Stimulated activated naive CD8-positive, alpha-beta T cell treated with anti-CD3 and anti-CD28 coated beads, Interleukin-15, Interleukin-2, amounts not matched to agents 100 U/mL and 50 U/mL, for 24 hours (primary cell): ENCODE results near the gene SPINT1.
A peak's percentile ranks its signal among the peaks of the same experiment; 100 is the strongest.

ENCODE experiments used
- ATAC-seq: fragments of 150-1000 bp; cut with Tn5 transposase; one replicate; pipeline ENCODE4 v1.10.0; 2021
- DNase-seq: peaks from one replicate; pipeline ENCODE4 v3.0.0; 2021

SPINT1 gene, protein sequence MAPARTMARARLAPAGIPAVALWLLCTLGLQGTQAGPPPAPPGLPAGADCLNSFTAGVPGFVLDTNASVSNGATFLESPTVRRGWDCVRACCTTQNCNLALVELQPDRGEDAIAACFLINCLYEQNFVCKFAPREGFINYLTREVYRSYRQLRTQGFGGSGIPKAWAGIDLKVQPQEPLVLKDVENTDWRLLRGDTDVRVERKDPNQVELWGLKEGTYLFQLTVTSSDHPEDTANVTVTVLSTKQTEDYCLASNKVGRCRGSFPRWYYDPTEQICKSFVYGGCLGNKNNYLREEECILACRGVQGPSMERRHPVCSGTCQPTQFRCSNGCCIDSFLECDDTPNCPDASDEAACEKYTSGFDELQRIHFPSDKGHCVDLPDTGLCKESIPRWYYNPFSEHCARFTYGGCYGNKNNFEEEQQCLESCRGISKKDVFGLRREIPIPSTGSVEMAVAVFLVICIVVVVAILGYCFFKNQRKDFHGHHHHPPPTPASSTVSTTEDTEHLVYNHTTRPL

DNA sequence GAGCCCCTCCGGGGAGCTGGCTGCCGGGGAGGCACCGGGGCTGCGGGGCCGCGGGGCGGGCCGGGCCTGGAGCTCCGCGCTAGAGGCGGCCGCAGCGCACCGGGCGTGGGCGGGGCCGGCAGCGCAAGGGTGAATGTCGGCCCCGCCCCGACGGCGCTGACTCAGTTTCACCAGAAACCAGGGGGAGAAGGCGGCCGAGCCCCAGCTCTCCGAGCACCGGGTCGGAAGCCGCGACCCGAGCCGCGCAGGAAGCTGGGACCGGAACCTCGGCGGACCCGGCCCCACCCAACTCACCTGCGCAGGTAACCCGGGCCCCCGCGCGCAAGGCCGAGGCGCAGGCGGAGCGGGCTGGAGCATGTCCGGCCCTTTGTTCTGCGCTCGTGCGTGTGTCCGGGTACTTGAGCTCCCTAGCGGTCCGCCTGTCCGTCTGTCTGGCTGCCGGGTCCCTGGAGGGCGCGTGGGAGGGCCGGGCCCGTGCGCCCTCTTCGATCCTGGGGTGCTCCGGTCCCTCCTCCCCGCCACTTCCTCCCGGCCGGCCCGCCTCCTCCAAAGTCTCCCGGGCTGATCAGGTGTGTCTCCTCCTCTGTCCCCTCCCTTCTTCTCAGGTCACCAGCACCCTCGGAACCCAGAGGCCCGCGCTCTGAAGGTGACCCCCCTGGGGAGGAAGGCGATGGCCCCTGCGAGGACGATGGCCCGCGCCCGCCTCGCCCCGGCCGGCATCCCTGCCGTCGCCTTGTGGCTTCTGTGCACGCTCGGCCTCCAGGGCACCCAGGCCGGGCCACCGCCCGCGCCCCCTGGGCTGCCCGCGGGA is at the start of gene SPINT1:
TSS of gene SPINT1 (plus strand) at position 164 of the 811 bp plus-strand sequence. CDS start at position 671, 507 bp downstream.
- ATAC-seq (peak; percentile 83), DNase-seq (peak; percentile 86)

DNA sequence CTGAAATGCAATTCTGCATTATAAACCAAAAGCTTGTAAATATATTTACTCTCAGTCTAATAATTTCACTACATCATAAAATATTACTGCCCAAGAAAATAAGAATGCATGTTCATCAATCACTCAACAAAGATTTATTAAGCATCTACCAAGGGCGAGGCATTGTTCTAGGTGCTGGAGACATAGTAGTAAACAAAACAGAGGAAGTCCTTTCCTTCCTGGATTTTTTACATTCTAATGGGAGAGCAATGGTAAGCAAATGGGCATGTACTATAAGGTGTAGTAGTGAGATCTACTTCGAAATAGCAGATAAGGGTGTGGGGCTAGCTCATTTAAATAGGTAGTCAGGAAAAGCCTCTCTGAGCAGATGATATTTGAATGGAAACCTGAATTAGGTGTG is 47.8 kb upstream of the SPINT1 start:
- no peak for DNase-seq
- ATAC-seq, result no peak

DNA sequence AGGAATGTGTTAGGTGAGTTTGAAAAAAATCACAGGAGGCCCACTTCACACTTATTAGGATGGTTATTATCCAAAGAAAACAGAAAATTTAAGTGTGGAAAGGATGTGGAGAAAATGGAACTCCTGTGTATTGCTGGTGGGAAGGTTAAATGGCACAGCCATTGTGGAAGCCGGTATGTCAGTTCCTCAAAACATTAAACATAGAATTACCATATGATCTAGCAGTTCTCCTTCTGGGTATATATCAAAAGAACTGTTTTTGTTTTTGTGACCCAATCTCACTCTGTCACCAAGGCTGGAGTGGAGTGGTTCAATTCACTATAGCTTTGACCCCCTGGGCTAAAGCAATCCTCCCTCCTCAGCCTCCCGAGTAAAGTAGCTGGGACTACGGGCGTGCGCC is 47.3 kb upstream of the SPINT1 start:
- no peak for DNase-seq
- no peak for ATAC-seq

DNA sequence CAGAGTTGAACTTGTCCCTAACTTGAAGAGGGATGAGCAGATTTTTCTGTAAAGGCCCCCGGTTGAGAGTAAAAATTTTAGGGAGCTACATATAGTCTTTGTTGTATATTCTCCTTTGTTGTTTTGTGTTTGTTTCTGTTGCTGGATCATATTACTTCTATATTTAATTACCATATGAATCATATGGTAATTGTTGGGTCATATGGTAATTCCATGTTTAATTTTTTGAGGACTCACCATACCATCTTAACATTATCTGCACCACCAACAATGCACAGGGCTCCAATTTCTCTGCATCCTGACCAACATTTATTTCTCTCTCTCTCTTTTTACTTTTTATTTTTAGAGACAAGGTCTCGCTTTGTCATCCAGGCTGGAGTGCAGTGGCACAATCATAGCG is 44.3 kb upstream of the SPINT1 start:
- DNase-seq, result no peak
- ATAC-seq, result no peak

DNA sequence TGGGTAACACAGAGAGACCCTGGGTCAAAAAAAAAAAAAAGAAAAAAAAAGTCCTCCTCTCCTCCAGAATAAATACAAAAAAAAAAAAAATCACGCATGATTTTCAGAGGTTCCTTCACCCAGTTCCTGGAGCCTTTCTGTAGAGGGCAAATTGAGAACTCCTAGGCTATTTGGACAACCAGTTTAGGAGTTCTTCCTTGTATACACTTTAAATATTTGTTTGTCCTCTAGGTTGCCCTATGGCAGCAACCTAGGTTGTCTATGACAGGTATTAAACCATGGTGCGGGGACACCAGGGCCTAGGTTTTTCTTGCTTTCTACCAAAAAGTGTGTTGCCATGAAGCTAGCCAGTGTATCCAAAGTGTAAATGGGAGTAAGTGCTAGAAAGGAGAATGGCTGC is 40.8 kb upstream of the SPINT1 start:
- ATAC-seq (no peak), DNase-seq (no peak)

DNA sequence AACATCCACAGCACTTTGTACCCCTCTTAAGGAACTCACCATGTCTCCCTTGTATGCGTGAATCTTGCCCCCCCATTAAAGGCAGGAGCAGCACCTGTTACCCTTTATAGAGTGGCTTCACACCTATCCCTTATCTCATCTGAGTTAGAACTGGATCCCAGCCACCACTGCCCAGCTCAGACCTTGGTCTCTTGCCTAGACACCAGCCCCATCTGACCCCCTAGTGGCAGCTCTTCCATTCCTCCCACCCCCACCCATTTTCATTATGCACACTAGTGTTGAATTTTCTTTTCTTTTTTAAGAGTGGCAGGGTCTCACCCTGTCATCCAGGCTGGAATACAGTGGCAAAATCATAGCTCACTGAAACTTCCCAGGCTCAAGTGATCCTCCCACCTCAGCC is 40.2 kb upstream of the SPINT1 start:
- ATAC-seq (no peak), DNase-seq (no peak)

DNA sequence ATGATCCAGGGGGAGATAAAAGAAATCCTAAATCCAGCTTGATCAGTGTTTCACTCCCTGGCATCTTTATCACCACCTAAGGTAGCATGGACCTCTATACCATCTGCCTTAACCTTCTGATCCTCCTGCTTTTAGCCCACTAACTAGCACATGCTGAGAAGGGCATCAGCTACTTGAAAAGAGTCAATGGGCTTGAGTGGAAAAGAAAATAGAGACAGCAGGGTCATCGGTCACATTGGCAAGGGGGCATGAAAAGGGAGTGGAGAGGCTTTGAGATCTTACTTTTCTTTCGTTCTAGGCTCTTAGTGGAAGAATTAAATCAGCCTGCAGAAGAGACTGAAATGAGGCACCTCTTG is 37.2 kb upstream of the SPINT1 start:
- DNase-seq (no peak), ATAC-seq (no peak)

DNA sequence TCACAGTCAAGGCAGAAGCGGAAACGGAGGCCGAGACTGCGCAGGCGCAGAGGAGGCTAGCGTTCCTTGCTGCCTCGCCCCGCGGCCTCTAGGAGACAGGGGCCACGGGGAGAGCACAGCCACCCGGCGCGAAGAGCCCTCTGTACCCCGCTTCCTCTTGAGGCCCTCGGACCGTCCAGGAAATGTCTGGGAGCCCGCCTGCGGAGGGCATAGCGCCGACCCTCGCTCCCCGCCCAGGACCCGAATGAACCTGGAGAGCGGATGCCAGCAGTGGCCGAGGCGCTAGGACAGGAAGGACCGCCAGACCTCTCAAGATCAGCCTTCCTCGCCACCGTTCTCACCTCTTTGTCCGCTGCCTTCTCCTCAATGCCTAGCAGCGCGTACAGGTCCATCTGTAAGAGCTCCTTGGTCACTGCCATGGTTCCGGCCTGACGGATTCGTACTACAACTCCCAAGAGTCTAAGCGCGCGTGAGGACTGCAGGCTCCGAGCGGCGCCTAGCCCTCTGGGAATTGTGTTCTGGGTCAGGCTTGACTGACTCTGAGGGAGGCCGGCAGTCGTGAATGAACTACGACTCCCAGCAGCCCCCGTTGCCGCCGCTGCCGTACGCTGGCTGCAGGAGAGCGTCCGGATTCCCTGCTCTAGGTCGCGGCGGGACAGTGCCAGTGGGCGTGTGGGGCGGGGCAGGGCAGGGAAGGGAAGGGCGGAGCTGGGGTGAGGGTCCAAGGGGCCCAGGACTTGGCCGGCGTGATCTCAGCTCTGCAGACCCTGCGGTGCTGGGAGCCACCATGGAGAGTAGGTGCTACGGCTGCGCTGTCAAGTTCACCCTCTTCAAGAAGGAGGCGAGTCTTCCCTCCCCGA is 36.6 kb upstream of the SPINT1 start, which contains the start of the genes DNAJC17 and ZFYVE19:
TSS of gene DNAJC17 (minus strand) at position 446 of the 860 bp plus-strand sequence. CDS start at position 419, 27 bp downstream.
TSS of gene ZFYVE19 (plus strand) at position 62 of the 860 bp plus-strand sequence. CDS start at position 563, 501 bp downstream.
- peak; percentile 99 for ATAC-seq
- DNase-seq, result peak; percentile 96

DNA sequence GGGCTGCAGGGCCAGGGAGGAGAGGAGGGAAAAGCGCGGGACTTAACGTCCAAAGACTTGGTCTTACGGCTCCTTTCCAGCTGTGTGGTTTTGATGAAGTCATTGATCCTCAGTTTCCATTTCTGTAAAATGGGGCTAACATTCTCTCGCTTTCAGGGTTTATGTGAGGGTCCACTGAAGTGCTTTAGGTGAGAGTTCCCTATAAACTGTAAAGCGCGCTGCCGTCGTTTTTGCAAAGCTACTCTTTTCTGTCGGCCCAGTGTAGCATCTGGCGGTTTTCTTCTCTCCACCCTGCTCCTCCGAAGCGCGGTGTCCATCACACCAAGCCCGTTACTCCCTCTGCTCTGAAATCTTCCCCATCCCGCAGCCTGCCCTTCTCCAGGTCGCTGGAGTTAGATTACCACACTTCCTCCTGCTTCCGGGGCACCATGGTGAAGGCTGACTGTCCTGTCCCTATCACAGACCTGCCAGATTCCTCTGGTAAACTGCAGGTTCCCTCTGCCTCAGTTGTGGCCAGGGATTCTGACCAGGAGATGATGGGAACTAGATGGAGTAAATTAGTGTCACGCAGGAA is 35.9 kb upstream of the SPINT1 start:
- DNase-seq (no peak), ATAC-seq (no peak)

DNA sequence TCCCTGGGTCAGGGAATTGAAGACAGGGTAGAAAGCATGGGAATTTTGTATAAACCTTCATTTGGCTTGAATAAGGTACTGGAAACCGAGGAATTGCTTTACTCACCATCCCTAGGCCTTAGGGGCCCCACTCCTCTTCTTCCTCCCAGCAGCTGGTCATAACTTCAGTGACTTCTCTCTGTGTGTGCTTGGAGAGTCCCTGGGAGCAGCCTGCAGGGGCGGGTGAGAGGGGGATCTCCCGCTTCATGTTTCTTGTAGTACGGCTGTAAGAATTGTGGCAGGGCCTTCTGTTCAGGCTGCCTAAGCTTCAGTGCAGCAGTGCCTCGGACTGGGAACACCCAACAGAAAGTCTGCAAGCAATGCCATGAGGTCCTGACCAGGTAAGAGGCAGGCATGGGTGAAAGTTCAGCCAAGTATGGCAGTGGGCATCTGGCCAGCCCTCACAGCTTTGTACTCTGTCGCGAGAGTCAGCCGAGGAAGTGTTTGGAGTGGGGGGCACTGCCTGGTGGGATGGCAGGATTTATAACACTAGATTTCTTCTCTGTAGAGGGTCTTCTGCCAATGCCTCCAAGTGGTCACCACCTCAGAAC is 34.9 kb upstream of the SPINT1 start:
- no peak for DNase-seq
- ATAC-seq, result no peak

DNA sequence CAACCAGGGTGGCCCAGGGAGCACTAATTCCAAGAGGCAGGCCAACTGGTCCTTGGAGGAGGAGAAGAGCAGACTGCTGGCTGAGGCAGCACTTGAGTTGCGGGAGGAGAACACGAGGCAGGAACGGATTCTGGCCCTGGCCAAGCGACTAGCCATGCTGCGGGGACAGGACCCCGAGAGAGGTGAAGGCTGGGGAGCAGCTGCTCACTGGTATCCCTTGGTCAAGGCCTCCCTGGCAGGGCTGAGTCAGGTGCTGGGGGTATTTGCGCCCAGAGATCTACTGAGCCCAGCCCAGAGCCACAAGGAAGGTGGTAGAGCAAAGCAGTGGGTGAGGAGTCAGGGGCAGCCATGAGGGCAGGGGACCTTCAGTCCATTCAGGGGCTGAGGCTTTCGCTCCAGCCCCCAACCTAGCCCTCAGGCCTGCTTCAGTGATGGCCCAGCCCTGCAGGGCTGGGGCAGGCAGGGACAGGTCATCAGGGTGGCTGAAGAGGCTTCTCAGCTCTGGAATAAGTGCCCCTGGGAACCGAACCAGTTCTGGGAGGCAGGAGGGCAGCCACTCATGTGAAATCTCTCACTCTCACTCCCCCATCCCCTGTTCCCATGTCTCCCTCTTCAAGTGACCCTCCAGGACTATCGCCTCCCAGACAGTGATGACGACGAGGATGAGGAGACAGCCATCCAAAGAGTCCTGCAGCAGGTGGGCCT is 31.0 kb upstream of the SPINT1 start:
- ATAC-seq (no peak), DNase-seq (no peak)

DNA sequence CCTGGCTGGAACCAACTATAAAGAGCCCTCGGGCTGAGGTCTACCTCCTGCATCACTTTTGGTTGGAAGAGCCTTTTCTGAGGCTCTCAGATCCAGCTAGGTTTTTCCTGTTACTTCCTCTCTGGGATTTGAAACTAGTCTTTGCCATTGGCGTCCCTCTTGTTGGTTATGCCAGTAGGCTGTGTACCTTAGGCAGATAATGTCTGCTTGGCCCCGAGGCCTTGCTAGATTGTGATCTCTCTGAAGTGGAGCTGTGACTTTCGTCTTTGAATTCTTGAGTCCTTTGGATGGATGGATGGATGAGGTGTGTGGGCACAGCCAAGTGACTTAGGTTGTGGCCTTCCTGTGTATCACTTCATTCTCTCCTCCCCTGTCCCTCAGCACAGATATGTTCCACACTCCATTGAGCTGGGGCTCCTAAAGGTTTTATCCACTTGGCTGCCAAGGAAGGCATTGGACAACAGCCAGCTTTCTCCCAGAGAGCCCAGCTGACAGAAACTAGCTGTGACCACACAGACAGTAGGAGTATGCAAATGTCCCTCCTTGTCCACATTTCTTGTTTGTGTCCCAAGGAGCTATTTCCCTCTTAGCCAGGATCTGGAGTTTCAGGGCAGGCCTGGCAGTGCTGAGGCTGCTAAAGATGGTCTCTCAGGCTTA is 28.7 kb upstream of the SPINT1 start:
- DNase-seq, result no peak
- no peak for ATAC-seq

DNA sequence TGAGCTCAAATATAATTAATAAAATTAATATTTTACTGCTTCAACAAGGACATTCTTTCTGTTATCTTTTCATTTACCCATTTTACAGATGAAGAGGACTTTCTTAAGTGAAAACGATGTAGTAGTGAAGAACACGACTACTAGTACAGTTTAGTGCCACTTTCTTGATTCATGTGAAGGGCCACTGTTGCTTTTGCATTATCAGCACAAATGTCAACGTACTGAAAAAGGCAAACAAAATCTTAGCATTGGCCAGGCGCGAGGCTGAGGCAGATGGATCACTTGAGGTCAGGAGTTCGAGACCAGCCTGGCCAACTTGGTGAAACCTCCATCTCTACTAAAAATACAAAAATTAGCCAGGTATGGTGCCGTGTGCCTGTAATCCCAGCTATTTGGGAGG is 24.8 kb upstream of the SPINT1 start:
- ATAC-seq (no peak), DNase-seq (no peak)

DNA sequence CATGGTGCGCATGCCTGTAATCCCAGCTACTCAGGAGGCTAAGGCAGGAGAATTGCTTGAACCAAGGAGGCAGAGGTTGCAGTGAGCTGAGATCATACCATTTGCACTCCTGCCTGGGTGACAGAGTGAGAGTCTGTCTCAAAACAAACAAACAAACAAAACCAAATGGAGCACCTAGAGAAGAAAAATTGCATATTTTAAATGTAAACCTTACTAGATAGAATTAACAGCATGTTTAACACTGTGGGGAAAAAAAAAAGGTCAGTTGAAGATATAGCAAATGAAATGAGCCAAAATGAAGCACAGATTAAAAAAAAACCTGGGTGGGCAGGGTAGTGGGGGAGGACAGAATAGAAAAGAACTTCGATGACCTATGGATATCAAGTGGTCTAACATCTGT is 22.7 kb upstream of the SPINT1 start:
- DNase-seq (no peak), ATAC-seq (no peak)

DNA sequence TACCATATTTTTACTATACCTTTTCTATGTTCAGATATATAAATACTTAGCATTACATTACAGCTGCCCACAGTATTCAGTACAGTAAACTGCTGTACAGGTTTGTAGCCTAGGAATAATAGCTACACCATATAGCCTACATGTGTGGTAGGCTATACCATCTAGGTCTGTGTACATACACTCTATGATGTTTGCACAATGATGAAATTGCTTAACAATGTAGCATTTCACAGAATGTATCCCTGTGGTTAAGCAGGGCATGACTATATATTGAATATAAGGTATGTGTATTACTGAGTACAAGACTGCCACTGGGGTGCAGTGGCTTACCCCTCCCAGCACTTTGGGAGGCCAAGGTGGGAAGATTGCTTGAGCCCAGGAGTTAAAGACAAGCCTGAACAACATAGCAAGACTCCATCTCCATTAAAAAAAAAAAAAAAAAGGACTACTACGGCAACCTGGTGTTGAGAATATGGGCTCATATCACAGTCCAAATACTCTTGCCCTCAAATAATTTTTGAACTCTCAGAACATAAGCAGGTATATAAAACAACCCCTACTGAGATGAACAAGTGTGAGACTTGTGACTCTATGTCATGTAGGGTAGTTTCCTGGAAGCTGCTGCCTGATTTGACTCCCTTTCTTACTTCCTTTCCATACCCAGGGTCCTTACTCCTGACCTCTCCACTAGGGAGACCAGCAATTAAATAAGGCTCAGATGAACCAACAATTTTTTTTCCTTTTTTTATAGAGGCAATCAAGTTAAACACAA is 20.1 kb upstream of the SPINT1 start:
- no peak for ATAC-seq
- no peak for DNase-seq

DNA sequence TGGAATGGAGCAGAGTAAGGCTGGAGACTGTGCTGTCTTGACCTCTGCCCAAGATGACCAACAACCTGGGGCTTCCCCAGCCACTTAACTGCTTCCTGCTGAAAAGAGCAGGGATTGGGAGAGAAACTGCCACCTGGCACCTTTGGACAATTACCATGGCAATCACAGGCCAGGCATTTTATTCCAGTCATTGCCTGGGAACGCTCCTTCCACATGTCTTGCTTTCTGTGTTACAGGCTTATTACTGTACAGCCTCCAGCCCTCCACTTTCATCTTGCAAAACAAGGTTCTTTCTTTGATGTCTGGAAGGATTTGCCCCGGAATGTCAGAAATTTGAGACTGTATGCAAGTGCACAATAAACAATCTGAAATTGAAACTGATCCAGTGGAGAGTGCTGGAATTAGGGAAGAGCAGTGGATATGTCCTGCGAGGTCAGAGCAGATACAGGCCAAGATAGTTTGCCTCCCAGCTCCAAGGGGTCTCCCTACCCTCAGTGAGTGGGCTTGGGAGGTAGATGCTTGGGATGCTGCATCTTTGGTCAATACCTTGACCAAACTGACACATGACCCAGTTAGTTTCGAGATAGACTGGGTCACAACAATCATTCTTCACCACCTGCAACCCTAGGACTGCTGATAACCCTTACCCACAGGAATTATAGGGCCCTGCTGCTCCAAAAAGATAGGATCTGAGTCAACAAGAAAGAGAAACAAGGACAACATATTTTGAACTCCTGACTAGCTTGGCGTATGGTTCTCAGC is 18.0 kb upstream of the SPINT1 start:
- no peak for ATAC-seq
- no peak for DNase-seq

DNA sequence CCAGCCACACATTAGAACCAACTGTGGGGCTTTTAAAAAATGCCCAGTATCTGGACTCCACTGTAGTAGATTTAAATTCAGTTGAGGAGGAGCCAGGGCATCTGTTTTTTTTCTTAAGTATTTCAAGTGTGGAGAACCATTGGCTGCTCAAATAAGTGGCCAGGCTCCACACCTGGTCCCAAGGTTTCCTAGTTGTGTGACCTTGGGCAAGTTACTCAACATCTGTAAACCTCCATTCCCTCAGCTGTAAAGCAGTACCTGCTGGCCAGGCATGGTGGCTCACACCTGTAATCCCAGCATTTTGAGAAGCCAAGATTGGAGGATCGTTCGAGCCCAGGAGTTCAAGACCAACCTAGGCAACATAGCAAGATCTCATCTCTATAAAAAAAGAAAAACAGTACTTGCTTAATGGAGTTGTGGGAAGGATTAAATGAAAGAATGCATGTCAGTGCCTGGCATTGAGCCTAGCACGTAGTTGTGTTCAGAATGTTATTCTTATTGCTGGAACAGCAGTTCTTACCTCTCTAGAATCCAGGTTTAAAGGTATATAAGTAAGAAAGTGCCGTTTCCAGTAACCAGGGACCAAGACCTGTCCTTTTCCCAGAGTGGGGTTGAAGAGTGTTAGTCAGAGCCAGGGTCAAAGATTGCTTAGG is 17.3 kb upstream of the SPINT1 start:
- DNase-seq (no peak), ATAC-seq (no peak)

DNA sequence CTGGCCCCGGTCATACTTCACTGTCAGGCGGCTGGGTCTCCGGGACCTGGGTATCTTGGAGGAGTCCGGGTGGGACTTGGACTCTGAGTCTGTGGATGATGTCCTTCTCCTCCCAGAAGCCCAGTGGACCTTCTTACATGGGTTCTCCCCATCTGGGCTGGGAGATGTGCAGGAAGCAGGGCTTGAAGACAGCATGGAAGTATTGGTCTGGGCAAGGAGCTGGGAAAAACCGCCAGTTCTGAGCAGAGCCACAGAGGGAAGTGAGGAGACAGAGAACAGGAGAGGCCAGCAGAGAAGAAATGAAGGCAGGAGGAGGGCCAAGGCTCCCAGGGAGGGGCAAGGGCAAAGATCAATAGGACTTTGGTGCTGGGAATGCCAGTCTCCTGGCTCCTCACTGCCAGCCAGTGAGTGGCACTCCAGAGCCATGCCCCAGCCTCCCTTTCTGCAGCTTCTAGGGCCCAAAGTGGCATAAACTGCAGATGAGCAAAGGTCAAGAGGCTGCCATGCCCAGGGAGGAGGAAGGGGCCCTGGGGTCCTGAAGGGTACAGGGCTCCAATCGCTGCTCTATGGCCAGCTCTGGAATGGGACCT is 15.3 kb upstream of the SPINT1 start, which contains the start of gene PPP1R14D:
TSS of gene PPP1R14D (minus strand) at position 262 of the 590 bp plus-strand sequence. CDS start at position 195, 67 bp downstream.
- no peak for ATAC-seq
- no peak for DNase-seq
